H1 (cell line): Measurements from ENCODE around the gene AURKAIP1. TPM values are rescaled to one million over a fixed set of nuclear protein-coding genes. Genes with fewer than 3 reads are reported as not detected.
A peak's percentile ranks its signal among the peaks of the same experiment; 100 is the strongest.
"Not testable (repeated sequence)": the region's sequence is repeated elsewhere in the genome, so short reads cannot be mapped to it uniquely, and the experiment has no call there.

Experiments used
- CTCF ChIA-PET: fragments of 300-600 bp; sonication (Branson Sonifier 250); formaldehyde crosslinking; loops from one replicate; lab custom pipeline; 2021; ENCODE audit not compliant: partially characterized antibody; lab: Charles Lee
- POLR2A ChIA-PET: fragments of 300-600 bp; sonication (Branson Sonifier 250); formaldehyde crosslinking; loops from one replicate; lab custom pipeline; 2021; ENCODE audit warnings: inconsistent platforms; ENCODE audit not compliant: partially characterized antibody; lab: Charles Lee
- DNase-seq, 2 experiments: peaks; one replicate each; pipeline versions ENCODE4 v3.0.0 to v3.0.0-alpha.2; 2010 to 2022; ENCODE audit warnings: low spot score in 2 of 2, low read depth in 1 of 2, mixed read lengths in 1 of 2
- FAIRE-seq: peaks from 2 replicates; lab custom pipeline; 2011; peaks lifted over from hg19 to GRCh38; lab: Jason Lieb, UNC
- H2AFZ ChIP-seq: 2 replicates; pipeline ENCODE4 v1.8.1; 2012; ENCODE audit warnings: low read length, inconsistent platforms
- H2AK5ac ChIP-seq: 2 replicates; pipeline ENCODE4 v1.6.1; 2013; ENCODE audit warnings: low read depth, low read length
- H2BK120ac ChIP-seq: replicated peaks from 2 replicates; pipeline ENCODE3; 2013; ENCODE audit warnings: low read depth, low read length, inconsistent platforms
- H2BK12ac ChIP-seq: 2 replicates; pipeline ENCODE4 v1.6.1; 2013; ENCODE audit warnings: low read depth, low read length
- H2BK15ac ChIP-seq: 2 replicates; pipeline ENCODE4 v1.6.1; 2013; ENCODE audit warnings: low read length
- H2BK20ac ChIP-seq: 2 replicates; pipeline ENCODE4 v1.6.1; 2013; ENCODE audit warnings: low read length
- H2BK5ac ChIP-seq: 2 replicates; pipeline ENCODE4 v1.6.1; 2013; ENCODE audit warnings: low read depth, low read length
- H3K14ac ChIP-seq: 2 replicates; pipeline ENCODE4 v1.6.1; 2013; ENCODE audit warnings: inconsistent platforms; ENCODE audit not compliant: insufficient read length
- H3K18ac ChIP-seq: 2 replicates; pipeline ENCODE4 v1.6.1; 2013; ENCODE audit warnings: low read length; ENCODE audit errors: extremely low read depth
- H3K23ac ChIP-seq: 2 replicates; pipeline ENCODE4 v1.6.1; 2013; ENCODE audit warnings: inconsistent platforms; ENCODE audit not compliant: insufficient read length
- H3K23me2 ChIP-seq: 2 replicates; pipeline ENCODE4 v1.6.1; 2013; ENCODE audit warnings: low read depth, low read length
- H3K27ac ChIP-seq: 2 replicates; pipeline ENCODE4 v1.6.1; 2011; ENCODE audit warnings: low read depth, low read length, inconsistent platforms
- H3K27me3 ChIP-seq, 4 experiments: replicated peaks in 1 of 4; 1 replicate in 1 of 4; 2 replicates in 3 of 4; pipeline versions ENCODE4 v1.6.1 to v1.8.1; 2011 to 2013; ENCODE audit warnings: low read length in 3 of 4, mild to moderate bottlenecking in 3 of 4, inconsistent platforms in 2 of 4, mixed read lengths in 2 of 4, moderate library complexity in 1 of 4; ENCODE audit not compliant: control insufficient read depth in 3 of 4, insufficient read depth in 3 of 4; ENCODE audit errors: extremely low read depth in 1 of 4
- H3K36me3 ChIP-seq, 4 experiments: 2 replicates each; pipeline versions ENCODE4 v1.6.1 to v1.8.1; 2011 to 2013; ENCODE audit warnings: mild to moderate bottlenecking in 4 of 4, low read length in 3 of 4, moderate library complexity in 2 of 4, control low read depth in 1 of 4, inconsistent platforms in 1 of 4; ENCODE audit not compliant: insufficient read depth in 4 of 4, control insufficient read depth in 2 of 4
- H3K4ac ChIP-seq: replicated peaks from 2 replicates; pipeline ENCODE3; 2013; ENCODE audit warnings: low read length, low read depth, mixed read lengths, inconsistent platforms; ENCODE audit not compliant: insufficient read length
- H3K4me1 ChIP-seq, 4 experiments: replicated peaks in 1 of 4; 1 replicate in 1 of 4; 2 replicates in 3 of 4; pipeline versions ENCODE4 v1.6.1 to v1.8.1; 2011 to 2013; ENCODE audit warnings: low read length in 3 of 4, inconsistent platforms in 2 of 4, mixed read lengths in 1 of 4; ENCODE audit not compliant: insufficient read depth in 4 of 4, control insufficient read depth in 3 of 4
- H3K4me2 ChIP-seq, 2 experiments: 2 replicates each; pipeline versions ENCODE4 v1.6.1 to v1.8.1; 2011 to 2013; ENCODE audit warnings: low read depth in 2 of 2, low read length in 2 of 2, control low read depth in 1 of 2, inconsistent platforms in 1 of 2, mild to moderate bottlenecking in 1 of 2; ENCODE audit not compliant: insufficient read depth in 1 of 2
- H3K4me3 ChIP-seq, 4 experiments: fragments of 200-600, 300-600 bp in 1 of 4; sonication (generic), shearing (Covaris generic), sonication (Bioruptor Twin) in 1 of 4; 2 replicates each; pipeline versions ENCODE4 v1.5.1 to v1.8.1; 2011 to 2016; ENCODE audit warnings: low read length in 4 of 4, low read depth in 3 of 4, control low read depth in 2 of 4, inconsistent platforms in 2 of 4, mild to moderate bottlenecking in 2 of 4, mixed read lengths in 1 of 4, moderate library complexity in 1 of 4; ENCODE audit not compliant: insufficient read depth in 2 of 4; ENCODE audit errors: extremely low read depth in 1 of 4
- H3K56ac ChIP-seq: replicated peaks from 2 replicates; pipeline ENCODE3; 2013; ENCODE audit warnings: low read depth, mild to moderate bottlenecking, mixed read lengths, low read length, inconsistent platforms; ENCODE audit not compliant: insufficient read length
- H3K79me1 ChIP-seq: 2 replicates; pipeline ENCODE4 v1.6.1; 2013; ENCODE audit warnings: low read depth, low read length, control low read depth
- H3K79me2 ChIP-seq, 2 experiments: 2 replicates each; pipeline versions ENCODE4 v1.6.1 to v1.8.1; 2012 to 2013; ENCODE audit warnings: low read length in 2 of 2, mild to moderate bottlenecking in 2 of 2, inconsistent platforms in 1 of 2; ENCODE audit not compliant: insufficient read depth in 2 of 2, control insufficient read depth in 1 of 2
- H3K9ac ChIP-seq, 4 experiments: replicated peaks in 1 of 4; 1 replicate in 1 of 4; 2 replicates in 3 of 4; pipeline versions ENCODE4 v1.6.1 to v1.8.1; 2011 to 2013; ENCODE audit warnings: low read depth in 3 of 4, low read length in 3 of 4, control low read depth in 2 of 4, mild to moderate bottlenecking in 2 of 4, moderate library complexity in 2 of 4, inconsistent platforms in 1 of 4; ENCODE audit errors: extremely low read depth in 1 of 4
- H3K9me3 ChIP-seq, 2 experiments: 2 replicates each; pipeline versions ENCODE4 v1.6.1 to v1.8.1; 2012 to 2013; ENCODE audit warnings: mild to moderate bottlenecking in 2 of 2, moderate library complexity in 2 of 2, control low read depth in 1 of 2, inconsistent platforms in 1 of 2, low read depth in 1 of 2, low read length in 1 of 2, mixed read lengths in 1 of 2; ENCODE audit not compliant: insufficient read depth in 2 of 2
- H4K20me1 ChIP-seq, 2 experiments: replicated peaks in 1 of 2; 2 replicates each; pipeline versions ENCODE3 to v1.8.1; 2011 to 2013; ENCODE audit warnings: inconsistent platforms in 2 of 2, low read length in 2 of 2, mild to moderate bottlenecking in 1 of 2; ENCODE audit not compliant: insufficient read depth in 2 of 2, control insufficient read depth in 1 of 2
- H4K5ac ChIP-seq: 2 replicates; pipeline ENCODE4 v1.6.1; 2013; ENCODE audit warnings: low read length, low read depth, mixed read lengths, inconsistent platforms; ENCODE audit not compliant: insufficient read length
- H4K8ac ChIP-seq: 2 replicates; pipeline ENCODE4 v1.8.0; 2013; ENCODE audit warnings: mild to moderate bottlenecking, moderate library complexity, low read length, inconsistent platforms; ENCODE audit not compliant: insufficient read depth; ENCODE audit errors: extremely low read depth
- H4K91ac ChIP-seq: replicated peaks from 2 replicates; pipeline ENCODE3; 2013; ENCODE audit warnings: low read length, mixed read lengths, inconsistent platforms; ENCODE audit not compliant: insufficient read length
- WGBS, 2 experiments: shearing (Covaris generic) in 1 of 2; methylation state at CpG; one replicate each; pipeline versions ENCODE4 v1.1.6 to v1.1.7; 2013 to 2015; ENCODE audit warnings: low lambda C conversion rate in 2 of 2, mixed read lengths in 2 of 2, inconsistent platforms in 1 of 2, low coverage in 1 of 2, missing lambda C conversion rate in 1 of 2; ENCODE audit not compliant: insufficient replicate concordance in 2 of 2, insufficient coverage in 1 of 2, insufficient read length in 1 of 2; ENCODE audit errors: extremely low coverage in 1 of 2, missing lambda C conversion rate in 1 of 2; 5-methylcytosine and 5-hydroxymethylcytosine counted together
- polyA plus RNA-seq, 7 experiments: library from polyadenylated mRNA; depleted of rRNA in 3 of 7; stranded (reverse) in 5 of 7; unstranded in 2 of 7; fragments of >200 nt in 5 of 7; fragments of 200-250 nt in 2 of 7; gene quantifications; 1 replicate in 5 of 7; 2 replicates in 1 of 7; 4 replicates in 1 of 7; pipeline versions ENCODE4 v1.2.1 to v1.2.3, GENCODE V29; 2011 to 2013; ENCODE audit warnings: missing spikeins in 2 of 7, mixed read lengths in 2 of 7
- total RNA-seq: library from RNA; stranded (reverse); fragmentation: NEBNext Ultra II Directional; extraction: Animal tissue kit (Norgen Biotek cat#: 25700); gene quantifications from 2 replicates; pipeline ENCODE4 v1.2.1, GENCODE V29; 2021

The AURKAIP1 gene
- total and polyA plus RNA-seq, 2 of the 8 experiments (the other 6 are each of a cell fraction or from before 2014, with no cell fraction given) = 87.8 to 194 TPM

DNA sequence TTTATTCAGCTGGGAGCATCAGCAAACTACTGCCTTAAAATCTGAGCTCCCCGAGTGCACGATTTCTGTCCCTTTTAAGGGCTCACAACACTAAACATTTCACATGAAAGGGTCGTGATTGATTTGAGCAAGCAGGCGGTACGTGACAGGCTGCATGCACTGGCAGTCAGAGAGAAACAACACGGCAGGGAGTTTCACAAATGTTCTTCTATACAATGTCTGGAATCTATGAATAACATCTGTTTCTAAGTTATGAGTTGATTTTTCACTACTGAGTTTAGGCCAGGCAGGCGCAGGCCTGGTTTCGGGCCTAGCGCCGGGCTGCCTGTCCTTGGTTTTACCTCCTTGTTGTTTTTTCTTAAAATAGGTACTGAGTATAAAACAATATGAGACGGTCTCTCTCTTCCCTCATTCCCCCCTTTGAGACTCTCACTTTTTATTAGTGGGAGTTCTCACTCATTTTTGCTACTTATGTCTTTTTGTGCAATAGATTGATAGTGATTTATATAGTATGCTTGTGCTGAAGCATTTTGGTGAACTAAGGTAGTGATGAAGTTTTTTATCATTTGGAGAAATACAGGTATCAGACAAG lies 37.4 kb upstream of the AURKAIP1 start:
- peaks cover 5 to 20% (median 12%) of the 10 kb centered on the region in 4 experiments for H3K4me1 ChIP-seq
- H4K5ac ChIP-seq, H2BK120ac ChIP-seq, H2BK15ac ChIP-seq, H3K4me3 ChIP-seq, FAIRE-seq, H2BK20ac ChIP-seq, H3K4me2 ChIP-seq, H3K14ac ChIP-seq, H3K79me1 ChIP-seq, H2AFZ ChIP-seq, DNase-seq, H3K23ac ChIP-seq, H3K18ac ChIP-seq, H4K20me1 ChIP-seq, H3K27ac ChIP-seq, H3K9ac ChIP-seq, H4K8ac ChIP-seq, H3K23me2 ChIP-seq, H3K9me3 ChIP-seq, H3K27me3 ChIP-seq, H3K56ac ChIP-seq, H4K91ac ChIP-seq, H3K4ac ChIP-seq: not testable (repeated sequence)
- peaks cover 0 to 19% (median 1%) of the 10 kb centered on the region in 4 experiments; a peak in 2 of 8 replicates for H3K36me3 ChIP-seq
- CTCF ChIA-PET = interaction anchor here (0.9 to 5.1 kb wide), 5 partner anchors 11 to 93 kb away, joined by 3 to 32 read pairs (median 6); no protein-coding TSS in a partner anchor
- POLR2A ChIA-PET = interaction anchor here (1.1 to 4.8 kb wide), 7 partner anchors 10 to 38 kb away, joined by 4 to 27 read pairs (median 10); partner anchors contain the start of genes AURKAIP1 and CCNL2
- 0 out of 2 replicates have a peak overlapping the region, but pooled peaks have one; percentile 39 for H2AK5ac ChIP-seq
- H3K79me2 ChIP-seq = peaks cover 10 to 17% of the 10 kb centered on the region in 2 experiments
- H2BK5ac ChIP-seq = 0 out of 2 replicates have a peak overlapping the region, but pooled peaks have one; percentile 18
- 96% methylated on average over 11 of the region's 11 CpGs; no CpG with 5 or more reads in 1 of the 2 experiments for WGBS, 2 experiments
- H2BK12ac ChIP-seq = 0 out of 2 replicates have a peak overlapping the region, but pooled peaks have one; percentile 39
